ENCODE measurements around the gene SLC8A1.

Gene SLC8A1

GRCh38 chr2:40341198-40341597, 110.7 kb downstream of the SLC8A1 start:
- Histone ChIP-seq H3K36me3 (ENCODE audit: control insufficient read depth in 1 of 2, insufficient read depth in 2 of 2, low read length in 2 of 2) (no peaks in the 10 kb centered on the region), H4K12ac (ENCODE audit: low read depth, low read length) (no peak overlapping the region), H3K9me3 (ENCODE audit: insufficient read depth, low read depth, low read length) (no peaks in the 10 kb centered on the region), H3K9ac (ENCODE audit: low read length) (no peak overlapping the region), H3K4me1 (ENCODE audit: control insufficient read depth in 1 of 2, insufficient read depth in 2 of 2, low read length in 2 of 2) (peaks cover 0 to 4% of the 10 kb centered on the region in 2 experiments), H3K4ac (ENCODE audit: low read depth, low read length) (no peak overlapping the region), H3K14ac (ENCODE audit: low read length) (no peak overlapping the region), H3K23ac (ENCODE audit: low read length) (no peak overlapping the region), H3K79me1 (ENCODE audit: low read length) (no peaks in the 10 kb centered on the region), H2BK5ac (ENCODE audit: low read depth, low read length, poor library complexity) (no peak overlapping the region), H2BK120ac (ENCODE audit: insufficient read depth, low read length, poor library complexity) (no peak overlapping the region), H3K27ac (ENCODE audit: low read depth, low read length) (no peak overlapping the region), H4K91ac (ENCODE audit: low read depth, low read length) (no peak overlapping the region), H4K8ac (ENCODE audit: low read depth, low read length) (no peak overlapping the region), H2AK5ac (ENCODE audit: low read length) (no peak overlapping the region), H3K4me2 (ENCODE audit: low read length) (no peak overlapping the region), H3K79me2 (ENCODE audit: control insufficient read depth, insufficient read depth, low read length, poor library complexity) (no peaks in the 10 kb centered on the region), H3K4me3 (ENCODE audit: low read depth, low read length) (no peak overlapping the region), H2AFZ (ENCODE audit: insufficient read depth, low read length, poor library complexity) (no peak overlapping the region), H3K27me3 (ENCODE audit: insufficient read depth, low read length) (no peaks in the 10 kb centered on the region), H2BK12ac (ENCODE audit: low read length) (no peak overlapping the region), H3K18ac (ENCODE audit: low read length) (no peak overlapping the region)
- WGBS (ENCODE audit: extremely low coverage, insufficient coverage, insufficient read length) = no CpG with 5 or more reads among the region's 1 CpG
- DNase-seq = no peak

GRCh38 chr2:40339026-40339425, 112.9 kb downstream of the SLC8A1 start:
- no peak overlapping the region for H3K4me2 ChIP-seq (ENCODE audit: low read length)
- no peak overlapping the region for H4K8ac ChIP-seq (ENCODE audit: low read depth, low read length)
- no peaks in the 10 kb centered on the region for H3K4me1 ChIP-seq (ENCODE audit: control insufficient read depth in 1 of 2, insufficient read depth in 2 of 2, low read length in 2 of 2)
- no peak overlapping the region for H3K4ac ChIP-seq (ENCODE audit: low read depth, low read length)
- H3K9me3 ChIP-seq (ENCODE audit: insufficient read depth, low read depth, low read length) = no peaks in the 10 kb centered on the region
- H3K4me3 ChIP-seq (ENCODE audit: low read depth, low read length) = no peak overlapping the region
- H3K36me3 ChIP-seq (ENCODE audit: control insufficient read depth in 1 of 2, insufficient read depth in 2 of 2, low read length in 2 of 2) = no peaks in the 10 kb centered on the region
- no CpG with 5 or more reads among the region's 3 CpGs for WGBS (ENCODE audit: extremely low coverage, insufficient coverage, insufficient read length)
- H3K23ac ChIP-seq (ENCODE audit: low read length) = no peak overlapping the region
- no peaks in the 10 kb centered on the region for H3K79me1 ChIP-seq (ENCODE audit: low read length)
- H3K18ac ChIP-seq (ENCODE audit: low read length) = no peak overlapping the region
- H2BK12ac ChIP-seq (ENCODE audit: low read length) = no peak overlapping the region
- H3K9ac ChIP-seq (ENCODE audit: low read length) = no peak overlapping the region
- no peak overlapping the region for H2BK5ac ChIP-seq (ENCODE audit: low read depth, low read length, poor library complexity)
- no peaks in the 10 kb centered on the region for H3K27me3 ChIP-seq (ENCODE audit: insufficient read depth, low read length)
- no peak overlapping the region for H3K14ac ChIP-seq (ENCODE audit: low read length)
- H3K79me2 ChIP-seq (ENCODE audit: control insufficient read depth, insufficient read depth, low read length, poor library complexity) = no peaks in the 10 kb centered on the region
- H2AK5ac ChIP-seq (ENCODE audit: low read length) = no peak overlapping the region
- no peak overlapping the region for H2AFZ ChIP-seq (ENCODE audit: insufficient read depth, low read length, poor library complexity)
- DNase-seq = peak; percentile 30 to 71
- H4K91ac ChIP-seq (ENCODE audit: low read depth, low read length) = no peak overlapping the region
- H2BK120ac ChIP-seq (ENCODE audit: insufficient read depth, low read length, poor library complexity) = no peak overlapping the region
- no peak overlapping the region for H4K12ac ChIP-seq (ENCODE audit: low read depth, low read length)
- no peak overlapping the region for H3K27ac ChIP-seq (ENCODE audit: low read depth, low read length)

GRCh38 chr2:40332191-40332826, 119.6 kb downstream of the SLC8A1 start:
- no peak overlapping the region for H2AFZ ChIP-seq (ENCODE audit: insufficient read depth, low read length, poor library complexity)
- H3K9me3 ChIP-seq (ENCODE audit: insufficient read depth, low read depth, low read length) = peaks cover 3% of the 10 kb centered on the region
- no peaks in the 10 kb centered on the region for H3K27me3 ChIP-seq (ENCODE audit: insufficient read depth, low read length)
- H3K4me2 ChIP-seq (ENCODE audit: low read length) = no peak overlapping the region
- WGBS (ENCODE audit: extremely low coverage, insufficient coverage, insufficient read length) = no CpG with 5 or more reads among the region's 7 CpGs
- no peak overlapping the region for H2BK120ac ChIP-seq (ENCODE audit: insufficient read depth, low read length, poor library complexity)
- no peaks in the 10 kb centered on the region for H3K79me2 ChIP-seq (ENCODE audit: control insufficient read depth, insufficient read depth, low read length, poor library complexity)
- H3K36me3 ChIP-seq (ENCODE audit: control insufficient read depth in 1 of 2, insufficient read depth in 2 of 2, low read length in 2 of 2) = no peaks in the 10 kb centered on the region
- no peak overlapping the region for H3K4me3 ChIP-seq (ENCODE audit: low read depth, low read length)
- H4K91ac ChIP-seq (ENCODE audit: low read depth, low read length) = no peak overlapping the region
- H3K27ac ChIP-seq (ENCODE audit: low read depth, low read length) = no peak overlapping the region
- no peak overlapping the region for H3K18ac ChIP-seq (ENCODE audit: low read length)
- no peaks in the 10 kb centered on the region for H3K4me1 ChIP-seq (ENCODE audit: control insufficient read depth in 1 of 2, insufficient read depth in 2 of 2, low read length in 2 of 2)
- no peak overlapping the region for H4K8ac ChIP-seq (ENCODE audit: low read depth, low read length)
- H3K23ac ChIP-seq (ENCODE audit: low read length) = no peak overlapping the region
- no peak overlapping the region for H4K12ac ChIP-seq (ENCODE audit: low read depth, low read length)
- H3K4ac ChIP-seq (ENCODE audit: low read depth, low read length) = no peak overlapping the region
- H2BK5ac ChIP-seq (ENCODE audit: low read depth, low read length, poor library complexity) = no peak overlapping the region
- no peaks in the 10 kb centered on the region for H3K79me1 ChIP-seq (ENCODE audit: low read length)
- no peak overlapping the region for H2BK12ac ChIP-seq (ENCODE audit: low read length)
- no peak for DNase-seq
- H3K9ac ChIP-seq (ENCODE audit: low read length) = no peak overlapping the region
- no peak overlapping the region for H3K14ac ChIP-seq (ENCODE audit: low read length)
- no peak overlapping the region for H2AK5ac ChIP-seq (ENCODE audit: low read length)

GRCh38 chr2:40330096-40330495, 121.8 kb downstream of the SLC8A1 start:
- no peak overlapping the region for H2AK5ac ChIP-seq (ENCODE audit: low read length)

More at GRCh38 chr2:40330096-40330495, 121.8 kb downstream of the SLC8A1 start:
- no CpG with 5 or more reads among the region's 3 CpGs for WGBS (ENCODE audit: extremely low coverage, insufficient coverage, insufficient read length)
- Histone ChIP-seq H3K79me2 (ENCODE audit: control insufficient read depth, insufficient read depth, low read length, poor library complexity) (no peaks in the 10 kb centered on the region), H3K9me3 (ENCODE audit: insufficient read depth, low read depth, low read length) (peaks cover 4% of the 10 kb centered on the region), H3K18ac (ENCODE audit: low read length) (no peak overlapping the region), H2AFZ (ENCODE audit: insufficient read depth, low read length, poor library complexity) (no peak overlapping the region), H2BK12ac (ENCODE audit: low read length) (no peak overlapping the region), H3K23ac (ENCODE audit: low read length) (no peak overlapping the region), H3K4me2 (ENCODE audit: low read length) (no peak overlapping the region), H3K79me1 (ENCODE audit: low read length) (no peaks in the 10 kb centered on the region), H2BK120ac (ENCODE audit: insufficient read depth, low read length, poor library complexity) (no peak overlapping the region), H4K91ac (ENCODE audit: low read depth, low read length) (no peak overlapping the region), H2BK5ac (ENCODE audit: low read depth, low read length, poor library complexity) (no peak overlapping the region), H4K12ac (ENCODE audit: low read depth, low read length) (no peak overlapping the region), H3K4me3 (ENCODE audit: low read depth, low read length) (no peak overlapping the region), H3K27me3 (ENCODE audit: insufficient read depth, low read length) (no peaks in the 10 kb centered on the region), H3K9ac (ENCODE audit: low read length) (no peak overlapping the region), H3K4me1 (ENCODE audit: control insufficient read depth in 1 of 2, insufficient read depth in 2 of 2, low read length in 2 of 2) (no peaks in the 10 kb centered on the region), H3K14ac (ENCODE audit: low read length) (no peak overlapping the region), H3K4ac (ENCODE audit: low read depth, low read length) (no peak overlapping the region), H3K36me3 (ENCODE audit: control insufficient read depth in 1 of 2, insufficient read depth in 2 of 2, low read length in 2 of 2) (no peaks in the 10 kb centered on the region), H4K8ac (ENCODE audit: low read depth, low read length) (no peak overlapping the region), H3K27ac (ENCODE audit: low read depth, low read length) (no peak overlapping the region)
- no peak for DNase-seq
